T-helper 9 cell (primary cell): ENCODE data around the gene HIGD1C.
"Not testable (repeated sequence)": the region's sequence is repeated elsewhere in the genome, so short reads cannot be mapped to it uniquely, and the experiment has no call there.

ENCODE experiments used
- DNase-seq: peaks from one replicate; pipeline ENCODE4 v3.0.0-alpha.2; 2020
- total RNA-seq, 2 donors: gene quantifications; one replicate each; lab custom pipeline; 2026; lab: John Stamatoyannopoulos, UW

The HIGD1C gene
- total RNA-seq, result 0 reads per million in 2 donors

DNA sequence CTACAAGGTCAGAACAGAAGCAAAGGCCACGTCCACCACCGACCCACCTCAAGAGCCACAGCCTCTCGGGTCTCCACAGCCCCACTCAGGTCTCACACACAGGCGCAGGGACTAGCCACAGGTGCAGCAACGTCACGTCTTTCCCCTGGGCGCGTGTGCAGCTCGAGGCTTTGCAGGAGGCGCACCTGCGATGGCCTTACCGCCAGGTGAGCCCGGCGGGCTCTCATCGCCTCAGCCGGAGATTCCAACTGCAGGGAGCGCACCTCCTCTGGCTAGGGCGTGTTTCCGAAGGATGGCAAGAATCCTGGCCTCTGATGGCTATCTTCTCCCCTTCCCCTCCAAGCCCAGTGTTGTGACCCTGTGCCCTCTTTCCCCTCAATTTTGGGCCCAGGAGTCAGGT is at the start of gene HIGD1C:
Gene HIGD1C, plus strand, starts transcription at position 35 of the 400 bp plus-strand sequence. CDS start 1,455 bp downstream, outside the sequence.
- DNase-seq, result no peak

DNA sequence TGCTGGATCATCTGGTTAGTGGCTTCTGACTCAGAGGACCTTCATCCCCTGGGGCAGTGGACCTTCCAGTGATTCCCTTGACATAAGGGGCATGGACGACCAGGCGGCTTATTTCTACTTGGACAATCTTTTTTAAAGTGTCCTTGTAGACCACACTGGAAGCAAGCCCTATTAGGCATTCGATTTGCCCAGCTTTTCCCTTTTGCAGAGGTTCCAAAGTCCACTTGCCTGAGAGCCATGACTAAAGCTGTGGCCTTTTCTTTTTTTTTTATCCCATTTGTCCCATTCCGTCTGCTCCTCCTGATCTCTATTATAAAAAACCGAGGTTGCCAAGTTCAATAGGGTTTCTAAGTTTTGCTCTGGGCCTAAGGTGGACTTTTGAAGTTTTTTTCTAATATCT is 43.9 kb upstream of the HIGD1C start:
- DNase-seq, result not testable (repeated sequence)

DNA sequence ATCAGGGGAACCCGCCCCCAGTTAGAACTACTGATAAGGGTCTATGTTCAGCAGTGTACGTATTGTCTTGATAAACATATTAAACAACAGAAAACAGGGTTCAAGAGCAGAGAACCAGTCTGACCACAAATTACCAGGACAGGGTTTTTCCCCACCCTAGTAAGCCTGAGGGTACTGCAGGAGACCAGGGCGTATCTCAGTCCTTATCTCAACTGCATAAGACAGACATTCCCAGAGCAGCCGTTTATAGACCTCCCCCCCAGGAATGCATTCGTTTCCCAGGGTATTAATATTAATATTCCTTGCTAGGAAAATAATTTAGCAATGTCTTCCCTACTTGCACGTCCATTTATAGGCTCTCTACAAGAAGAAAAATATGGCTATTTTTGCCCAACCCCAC is 40.0 kb upstream of the HIGD1C start:
- DNase-seq, result not testable (repeated sequence)

DNA sequence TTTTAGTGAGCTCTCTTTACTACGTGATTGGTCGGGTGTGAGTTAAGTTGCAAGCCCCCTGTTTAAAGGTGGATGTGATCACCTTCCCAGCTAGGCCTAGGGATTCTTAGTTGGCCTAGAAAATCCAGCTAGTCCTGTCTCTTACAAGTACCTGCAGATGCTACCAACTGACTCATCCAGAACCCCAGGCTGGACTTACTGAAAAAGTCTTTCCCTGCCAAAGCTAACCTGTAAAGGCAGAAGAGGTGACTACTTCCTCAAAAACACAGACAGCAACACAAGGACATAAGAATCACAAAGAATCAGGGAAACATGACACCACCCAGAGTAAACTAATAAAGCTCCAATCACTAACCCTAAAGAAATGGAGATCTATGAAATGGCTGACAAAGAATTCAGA is 39.1 kb upstream of the HIGD1C start:
- no peak for DNase-seq

DNA sequence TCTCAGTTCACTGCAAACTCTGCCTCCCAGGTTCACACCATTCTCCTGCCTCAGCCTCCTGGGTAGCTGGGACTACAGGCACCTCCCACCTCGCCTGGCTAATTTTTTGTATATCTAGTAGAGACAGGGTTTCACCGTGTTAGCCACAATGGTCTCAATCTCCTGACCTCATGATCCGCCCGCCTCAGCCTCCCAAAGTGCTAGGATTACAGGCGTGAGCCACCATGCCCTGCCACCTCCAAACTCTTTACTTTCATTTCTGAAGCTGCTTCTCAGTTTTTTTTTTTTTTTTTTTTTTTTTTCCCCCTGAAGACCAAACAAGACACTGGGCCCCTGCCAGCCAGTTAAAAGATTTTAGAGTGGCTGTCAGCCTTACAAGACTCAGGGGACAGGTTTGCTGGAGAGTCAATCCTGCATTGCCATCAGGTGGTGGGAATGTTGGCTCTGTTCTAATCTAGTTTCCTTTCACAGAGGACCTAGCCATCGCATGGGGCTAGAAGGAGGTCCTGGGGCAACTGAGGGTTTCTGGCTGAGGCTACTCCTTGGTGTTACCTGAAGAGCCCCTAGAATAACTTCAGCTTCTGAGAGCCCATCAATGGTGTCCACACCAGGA is 37.4 kb upstream of the HIGD1C start:
- DNase-seq, result no peak

DNA sequence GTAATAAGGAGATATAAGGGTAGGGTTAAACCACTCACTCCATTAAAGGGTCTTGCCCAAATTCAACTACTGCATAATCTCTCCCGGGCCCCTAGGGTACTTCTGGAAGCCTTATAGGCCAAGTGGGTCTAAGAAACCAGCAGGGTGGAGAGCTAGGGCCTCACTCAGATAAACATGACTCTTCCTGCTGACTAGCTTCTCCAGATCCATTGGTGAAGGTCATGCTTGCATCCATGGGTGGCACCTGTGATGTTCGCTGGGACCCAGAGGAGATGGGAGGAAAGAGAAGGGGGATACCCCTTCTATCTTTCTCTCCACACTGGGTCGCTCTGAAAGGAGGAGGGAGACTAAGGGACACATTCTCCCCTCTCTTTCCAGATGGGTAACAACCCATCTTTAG is 36.1 kb upstream of the HIGD1C start:
- no peak for DNase-seq

DNA sequence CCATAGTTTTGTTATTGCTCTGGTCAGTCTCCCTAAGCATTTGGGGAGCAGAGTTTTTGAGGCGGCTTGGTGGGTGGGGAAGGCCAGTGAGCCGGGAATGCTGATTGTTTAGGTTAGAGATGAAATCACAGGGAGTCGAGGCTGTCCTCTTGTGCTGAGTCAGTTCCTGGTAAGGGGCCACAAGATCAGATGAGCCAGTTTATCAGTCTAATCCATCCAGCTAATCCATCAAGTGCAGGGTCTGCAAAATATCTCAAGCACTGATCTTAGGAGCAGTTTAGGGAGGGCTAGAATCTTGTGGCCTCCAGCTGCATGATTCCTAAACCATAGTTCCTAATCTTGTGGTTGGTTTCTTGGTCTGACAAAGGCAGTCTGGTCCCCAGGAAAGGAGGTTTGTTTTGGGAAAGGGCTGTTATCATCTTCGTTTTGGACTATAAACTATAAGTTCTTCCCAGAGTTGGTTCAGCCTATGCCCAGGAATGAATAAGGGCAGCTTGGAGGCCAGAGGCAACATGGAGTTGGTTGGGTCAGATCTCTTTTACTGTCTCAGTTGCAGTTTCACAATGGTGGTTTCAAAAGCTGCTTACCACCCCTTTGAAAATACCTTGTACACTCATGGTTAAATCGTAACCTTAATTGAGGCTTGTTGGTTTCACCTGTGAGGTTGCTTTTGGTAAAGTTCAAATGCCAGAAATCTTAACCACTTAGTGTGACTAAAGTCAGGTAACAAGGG is 33.6 kb upstream of the HIGD1C start:
- no peak for DNase-seq

DNA sequence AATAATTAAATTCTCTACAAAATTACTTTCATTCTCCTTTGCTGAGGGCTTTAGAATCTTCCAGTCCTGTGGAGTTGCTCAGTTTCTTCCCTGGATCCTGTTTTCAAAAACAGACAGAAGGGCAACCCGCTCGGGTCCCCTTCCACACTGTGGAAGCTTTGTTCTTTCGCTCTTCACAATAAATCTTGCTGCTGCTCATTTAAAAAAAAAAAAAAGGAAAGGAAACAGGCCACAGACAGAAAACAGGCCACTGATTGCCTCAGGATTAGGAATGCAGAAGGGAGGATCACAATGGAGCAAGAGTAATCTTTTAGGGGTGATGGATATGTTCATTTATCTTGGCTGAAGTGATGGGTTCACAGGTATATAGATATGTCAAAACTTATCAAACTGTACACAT is 29.5 kb upstream of the HIGD1C start:
- DNase-seq, result no peak

DNA sequence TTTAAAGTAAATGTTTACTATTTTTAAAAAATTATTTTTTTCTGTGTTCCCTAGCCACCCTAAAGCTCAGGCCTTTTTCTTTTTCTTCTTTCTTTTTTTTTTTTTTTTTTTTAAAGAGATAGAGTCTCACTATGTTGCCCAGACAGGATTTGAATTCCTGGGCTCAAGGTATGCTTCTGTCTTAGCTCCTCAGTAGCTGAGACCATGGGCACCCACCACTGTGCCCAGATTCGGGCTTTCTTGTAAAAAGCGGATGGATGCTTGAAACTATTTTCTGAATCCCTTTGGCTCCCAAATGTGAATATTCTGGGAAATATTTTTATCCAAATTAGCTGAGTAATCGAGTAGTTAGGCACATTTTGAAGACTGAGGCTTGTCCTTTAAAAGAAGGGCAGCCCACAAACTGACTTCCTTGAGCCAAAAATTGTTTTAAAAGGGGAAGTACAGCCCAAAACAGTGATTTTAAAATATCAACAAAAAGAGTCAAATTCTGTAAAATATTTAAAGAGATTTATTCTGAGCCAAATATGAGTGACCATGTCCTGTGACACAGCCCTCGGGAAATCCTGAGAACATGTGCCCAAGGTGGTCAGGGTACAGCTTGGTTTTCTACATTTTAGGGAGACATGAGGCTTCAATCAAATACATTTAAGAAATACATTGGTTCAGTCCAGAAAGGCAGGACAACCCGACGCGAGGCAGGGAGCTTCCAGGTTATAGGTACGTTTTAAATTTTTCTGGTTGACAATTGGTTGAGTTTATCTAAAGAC is 28.8 kb upstream of the HIGD1C start:
- DNase-seq, result no peak

DNA sequence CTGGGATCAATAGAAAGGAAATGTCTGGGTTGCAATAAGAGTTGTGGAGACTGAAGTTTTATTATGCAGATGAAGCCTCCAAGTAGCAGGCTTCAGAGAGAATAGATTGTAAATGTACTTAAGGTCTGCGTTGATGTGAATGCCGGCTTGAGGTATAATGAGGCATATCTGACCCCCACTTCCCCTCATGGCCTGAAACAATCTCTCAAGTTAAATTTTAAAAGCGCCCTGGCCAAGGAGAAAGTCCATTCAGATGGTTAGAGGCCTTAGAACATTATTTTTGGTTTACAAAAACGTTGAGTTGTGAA is 28.3 kb upstream of the HIGD1C start:
- DNase-seq, result no peak

DNA sequence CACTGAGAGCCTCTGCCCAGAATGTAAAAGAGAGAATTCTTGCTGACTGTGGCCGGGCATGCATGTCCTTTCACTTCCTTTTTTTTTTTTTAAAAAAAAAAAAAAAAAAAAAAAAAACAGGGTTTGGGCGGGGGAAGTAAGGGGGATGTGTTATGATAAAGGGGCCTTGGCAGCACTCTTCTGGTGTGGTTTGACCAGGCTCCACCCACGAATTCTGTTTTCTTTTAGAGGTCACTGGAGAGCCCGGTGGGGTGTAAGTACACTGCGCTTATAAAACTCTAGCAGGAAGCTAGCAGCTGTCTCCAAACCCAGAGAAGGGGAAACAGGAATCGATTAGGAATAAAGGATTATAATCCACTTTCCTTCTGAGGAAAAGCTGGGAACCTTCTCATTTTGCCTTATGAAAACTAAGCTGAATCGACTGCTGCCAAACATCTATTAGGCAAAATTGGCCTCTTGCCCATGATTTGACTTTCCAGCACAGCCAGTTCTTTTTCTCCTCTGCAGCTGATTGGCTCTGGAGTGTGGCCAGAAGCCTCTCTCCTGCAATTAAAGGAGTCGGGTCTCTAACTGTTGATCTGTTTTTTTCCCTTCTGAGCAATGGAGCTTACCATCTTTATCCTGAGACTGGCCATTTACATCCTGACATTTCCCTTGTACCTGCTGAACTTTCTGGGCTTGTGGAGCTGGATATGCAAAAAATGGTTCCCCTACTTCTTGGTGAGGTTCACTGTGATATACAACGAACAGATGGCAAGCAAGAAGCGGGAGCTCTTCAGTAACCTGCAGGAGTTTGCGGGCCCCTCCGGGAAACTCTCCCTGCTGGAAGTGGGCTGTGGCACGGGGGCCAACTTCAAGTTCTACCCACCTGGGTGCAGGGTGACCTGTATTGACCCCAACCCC is 27.7 kb upstream of the HIGD1C start:
- DNase-seq, result no peak

DNA sequence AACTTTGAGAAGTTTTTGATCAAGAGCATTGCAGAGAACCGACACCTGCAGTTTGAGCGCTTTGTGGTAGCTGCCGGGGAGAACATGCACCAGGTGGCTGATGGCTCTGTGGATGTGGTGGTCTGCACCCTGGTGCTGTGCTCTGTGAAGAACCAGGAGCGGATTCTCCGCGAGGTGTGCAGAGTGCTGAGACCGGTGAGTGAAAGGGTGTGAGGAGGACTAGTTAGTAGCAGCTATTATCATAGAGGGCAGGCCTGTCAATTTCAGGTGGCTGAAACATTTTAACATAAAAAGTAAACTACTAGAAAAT is 27.0 kb upstream of the HIGD1C start:
- DNase-seq, result no peak

DNA sequence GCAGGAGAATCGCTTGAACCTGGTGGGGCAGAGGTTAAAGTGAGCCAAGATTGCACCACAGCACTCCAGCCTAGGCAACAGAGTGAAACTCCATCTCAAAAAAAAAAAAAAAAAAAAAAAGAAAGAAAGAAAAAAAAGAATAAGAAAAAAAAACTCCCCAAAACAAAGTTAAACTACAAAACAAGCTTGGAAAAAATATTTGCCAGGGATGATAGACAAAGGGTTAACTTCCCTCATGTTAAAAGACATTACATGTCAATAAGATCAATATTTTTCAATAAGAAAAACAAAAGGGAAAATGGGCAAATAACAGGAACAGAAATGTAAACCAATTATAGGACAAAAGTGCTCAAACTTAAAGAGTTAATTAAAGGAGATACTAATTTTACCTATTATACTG is 26.4 kb upstream of the HIGD1C start:
- no peak for DNase-seq

DNA sequence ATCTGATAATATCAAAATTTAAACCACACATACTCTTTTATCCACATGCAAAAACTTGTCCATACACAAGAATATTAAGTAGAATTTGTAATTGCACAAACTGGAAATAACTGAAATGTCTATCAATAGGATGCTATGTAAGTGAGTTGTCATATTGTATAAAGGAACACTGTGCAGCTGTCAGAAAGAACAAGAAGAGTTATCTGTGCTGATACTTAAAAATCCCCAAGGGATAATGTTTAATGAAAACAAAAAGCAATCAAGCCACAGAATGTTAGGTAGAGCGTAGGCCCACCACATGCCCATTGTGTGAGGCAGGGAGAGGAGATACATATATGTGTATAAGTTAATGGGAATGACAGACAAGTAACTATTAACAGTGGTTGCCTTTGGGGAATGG is 25.9 kb upstream of the HIGD1C start:
- no peak for DNase-seq

DNA sequence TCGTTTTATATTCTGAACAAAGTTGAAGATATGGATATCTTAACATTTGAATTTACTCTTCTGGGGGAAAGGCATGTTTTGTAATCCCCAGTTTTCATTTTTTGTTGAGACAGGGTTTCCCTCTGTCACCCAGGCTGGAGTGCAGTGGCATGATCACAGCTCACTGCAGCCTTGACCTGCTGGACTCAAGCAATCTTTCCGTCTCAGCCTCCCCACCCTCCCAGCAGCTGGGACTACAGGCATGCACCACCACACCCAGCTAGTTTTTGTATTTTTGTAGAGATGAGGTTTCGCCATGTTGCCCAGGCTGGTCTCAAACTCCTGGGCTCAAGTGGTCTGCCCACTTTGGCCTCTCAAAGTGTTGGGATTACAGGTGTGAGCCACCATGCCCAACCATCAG is 25.4 kb upstream of the HIGD1C start:
- not testable (repeated sequence) for DNase-seq

DNA sequence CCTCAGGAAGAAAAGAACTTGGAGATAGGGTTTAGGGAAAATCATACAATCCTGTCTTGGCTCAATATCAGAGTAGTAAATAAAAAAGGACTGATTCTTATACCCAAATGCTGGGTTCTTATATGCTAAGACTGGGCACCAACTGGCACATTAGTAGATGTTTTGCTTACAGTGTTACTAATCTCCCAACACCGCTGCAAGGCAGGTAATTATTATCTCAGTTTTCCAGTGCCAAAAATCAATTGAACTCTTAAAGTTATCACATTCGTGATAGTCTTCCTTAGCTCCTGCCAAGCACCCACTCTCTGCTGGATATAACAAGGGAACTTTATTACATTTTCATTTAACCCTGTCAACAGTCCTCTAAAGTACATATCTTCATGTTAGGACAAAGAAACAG is 25.0 kb upstream of the HIGD1C start:
- DNase-seq, result no peak

DNA sequence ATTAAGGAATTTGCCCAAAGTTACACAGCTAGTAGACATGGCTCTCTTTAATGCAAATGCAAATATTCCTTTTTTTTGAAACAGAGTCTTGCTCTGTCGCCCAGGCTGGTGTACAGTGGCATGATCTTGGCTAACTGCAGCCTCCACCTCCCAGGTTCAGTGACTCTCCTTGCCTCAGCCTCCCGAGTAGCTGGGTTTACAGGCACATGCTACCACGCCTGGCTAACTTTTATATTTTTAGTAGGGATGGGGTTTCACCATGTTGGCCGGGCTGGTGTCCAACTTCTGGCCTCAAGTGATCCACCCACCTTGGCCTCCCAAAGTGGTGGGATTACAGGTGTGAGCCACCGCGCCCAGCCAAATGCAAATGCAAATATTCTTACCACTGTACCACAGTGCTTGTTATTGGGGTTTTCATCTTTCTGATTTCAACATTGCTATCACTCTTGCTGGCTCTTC is 24.5 kb upstream of the HIGD1C start:
- no peak for DNase-seq

DNA sequence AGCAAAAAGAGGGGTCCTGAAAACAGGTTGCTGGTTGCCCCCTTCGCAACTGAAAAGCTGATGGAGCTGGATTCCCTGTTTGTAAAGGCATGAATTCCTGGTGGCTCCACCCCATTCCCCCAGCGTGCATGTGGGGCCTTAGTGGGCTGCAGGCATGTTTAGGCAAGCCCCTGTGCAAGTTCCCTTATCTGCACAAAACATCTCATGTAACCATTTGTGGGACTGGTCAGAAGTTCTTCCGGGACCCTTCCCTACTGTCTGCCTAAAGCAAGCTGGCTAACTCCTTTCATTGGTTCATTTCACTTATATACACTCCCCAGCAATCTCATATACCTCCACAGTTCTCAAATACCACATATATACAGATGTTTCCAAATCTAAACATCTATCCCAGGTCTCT is 24.0 kb upstream of the HIGD1C start:
- DNase-seq, result no peak

DNA sequence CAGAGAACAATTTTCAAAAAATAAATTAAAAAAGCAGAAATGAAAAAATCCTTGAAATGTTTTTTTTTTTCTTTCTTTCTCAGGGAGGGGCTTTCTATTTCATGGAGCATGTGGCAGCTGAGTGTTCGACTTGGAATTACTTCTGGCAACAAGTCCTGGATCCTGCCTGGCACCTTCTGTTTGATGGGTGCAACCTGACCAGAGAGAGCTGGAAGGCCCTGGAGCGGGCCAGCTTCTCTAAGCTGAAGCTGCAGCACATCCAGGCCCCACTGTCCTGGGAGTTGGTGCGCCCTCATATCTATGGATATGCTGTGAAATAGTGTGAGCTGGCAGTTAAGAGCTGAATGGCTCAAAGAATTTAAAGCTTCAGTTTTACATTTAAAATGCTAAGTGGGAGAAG is 22.5 kb upstream of the HIGD1C start:
- DNase-seq, result no peak

DNA sequence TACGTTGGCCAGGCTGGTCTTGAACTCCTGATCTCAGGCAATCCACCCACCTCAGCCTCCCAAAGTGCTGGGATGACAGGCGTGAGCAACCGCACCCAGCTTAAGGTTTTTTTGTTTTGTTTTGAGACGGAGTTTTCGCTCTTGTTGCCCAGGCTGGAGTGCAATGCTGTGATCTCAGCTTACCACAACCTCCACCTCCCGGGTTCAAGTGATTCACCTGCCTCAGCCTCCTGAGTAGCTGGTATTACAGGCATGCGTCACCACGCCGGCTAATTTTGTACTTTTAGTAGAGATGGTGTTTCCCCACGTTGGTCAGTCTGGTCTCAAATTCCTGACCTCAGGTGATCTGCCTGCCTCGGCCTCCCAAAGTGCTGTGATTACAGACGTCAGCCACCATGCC is 21.9 kb upstream of the HIGD1C start:
- not testable (repeated sequence) for DNase-seq

DNA sequence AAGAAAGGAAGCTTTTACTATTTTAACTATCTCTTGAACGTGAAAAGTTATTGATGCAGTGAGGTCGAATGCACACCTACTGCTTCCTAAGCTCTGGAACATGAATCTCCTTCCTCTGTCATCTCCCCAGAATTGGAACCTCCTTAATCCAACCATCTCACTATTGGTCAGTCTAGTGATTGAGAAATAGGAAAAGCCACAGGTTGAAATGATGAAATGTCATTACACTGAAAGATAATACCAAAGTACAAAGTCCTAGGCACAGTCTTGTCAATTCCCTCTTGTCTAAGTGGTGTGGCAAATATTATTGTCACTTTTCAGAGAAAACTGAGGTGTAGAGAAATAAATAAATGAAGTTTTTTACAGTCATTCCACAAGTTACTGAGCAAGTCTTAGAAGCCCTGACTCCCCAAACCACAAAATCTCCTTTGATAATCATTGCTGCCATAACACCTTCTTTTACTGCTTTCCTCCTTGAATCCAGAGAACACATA is 19.5 kb upstream of the HIGD1C start:
- DNase-seq, result no peak

DNA sequence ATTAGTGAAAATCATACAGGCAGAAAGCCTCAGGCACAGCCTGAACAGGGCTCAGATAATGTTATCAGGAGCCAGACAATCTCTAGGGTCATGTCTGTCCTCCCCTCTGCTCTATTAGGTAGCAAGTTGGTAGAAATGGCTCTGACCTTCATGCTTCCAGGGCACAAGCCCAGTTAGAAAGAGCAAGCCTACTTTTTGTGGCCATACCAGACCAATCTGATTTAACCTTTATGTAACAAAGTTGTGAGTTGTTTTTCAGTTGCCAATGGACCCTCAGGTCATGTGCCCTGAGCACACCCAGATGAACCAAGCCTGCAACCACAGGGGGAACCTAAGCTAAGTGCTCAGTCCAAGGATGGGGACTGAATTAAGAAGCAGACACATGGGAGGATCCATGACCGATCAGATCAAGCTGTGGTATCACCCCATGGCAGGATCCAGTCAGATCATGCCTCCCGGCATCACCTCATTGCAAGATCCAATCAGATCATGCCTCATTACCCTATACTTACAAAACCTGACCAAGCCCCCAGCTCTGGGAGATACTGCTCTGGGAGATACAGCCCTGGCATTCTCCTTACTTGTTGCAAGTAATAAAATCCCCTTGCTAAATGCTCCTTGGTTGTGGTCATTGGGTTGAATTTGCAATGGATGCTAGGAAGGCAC is 18.8 kb upstream of the HIGD1C start:
- no peak for DNase-seq
